Loucy (cell line): ENCODE measurements around the gene SLC29A1.

Experiments used
- EZH2phosphoT487 ChIP-seq: fragments of 200-600 bp; IDR thresholded peaks from 2 replicates; pipeline ENCODE4 v1.6.1; 2018; ENCODE audit warnings: antibody characterized with exemption, mild to moderate bottlenecking, moderate library complexity, borderline replicate concordance
- TF ChIP-seq, protein P1 (sequence below): fragments of 200-600 bp; sonication (generic); conservative IDR thresholded peaks from 2 replicates; pipeline ENCODE4 v1.5.1; 2014; ENCODE audit warnings: mild to moderate bottlenecking, antibody characterized with exemption, low read length

DNA sequence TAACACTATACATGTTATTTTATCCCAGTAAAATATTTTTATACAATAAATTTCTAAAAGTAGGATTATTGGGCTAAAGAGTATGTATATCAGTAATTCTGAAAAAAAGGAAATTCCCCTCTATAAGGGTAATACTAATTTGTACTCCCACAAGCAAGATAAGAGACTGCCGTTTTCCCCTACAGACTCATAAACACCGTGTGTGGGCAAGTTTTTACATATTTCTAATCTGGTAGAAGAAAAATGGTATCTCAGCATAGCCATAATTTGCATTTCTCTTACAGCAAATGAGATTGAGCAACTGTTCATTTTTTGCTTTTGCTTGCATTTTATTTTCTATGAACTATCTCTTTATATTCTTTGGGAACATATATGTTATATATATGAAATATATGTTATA lies 32.7 kb upstream of the SLC29A1 start:
- no peak for TF ChIP-seq EZH2phosphoT487
- TF ChIP-seq, protein P1, sequence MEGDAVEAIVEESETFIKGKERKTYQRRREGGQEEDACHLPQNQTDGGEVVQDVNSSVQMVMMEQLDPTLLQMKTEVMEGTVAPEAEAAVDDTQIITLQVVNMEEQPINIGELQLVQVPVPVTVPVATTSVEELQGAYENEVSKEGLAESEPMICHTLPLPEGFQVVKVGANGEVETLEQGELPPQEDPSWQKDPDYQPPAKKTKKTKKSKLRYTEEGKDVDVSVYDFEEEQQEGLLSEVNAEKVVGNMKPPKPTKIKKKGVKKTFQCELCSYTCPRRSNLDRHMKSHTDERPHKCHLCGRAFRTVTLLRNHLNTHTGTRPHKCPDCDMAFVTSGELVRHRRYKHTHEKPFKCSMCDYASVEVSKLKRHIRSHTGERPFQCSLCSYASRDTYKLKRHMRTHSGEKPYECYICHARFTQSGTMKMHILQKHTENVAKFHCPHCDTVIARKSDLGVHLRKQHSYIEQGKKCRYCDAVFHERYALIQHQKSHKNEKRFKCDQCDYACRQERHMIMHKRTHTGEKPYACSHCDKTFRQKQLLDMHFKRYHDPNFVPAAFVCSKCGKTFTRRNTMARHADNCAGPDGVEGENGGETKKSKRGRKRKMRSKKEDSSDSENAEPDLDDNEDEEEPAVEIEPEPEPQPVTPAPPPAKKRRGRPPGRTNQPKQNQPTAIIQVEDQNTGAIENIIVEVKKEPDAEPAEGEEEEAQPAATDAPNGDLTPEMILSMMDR: no peak
